Activated CD4-positive, alpha-beta T cell treated with anti-CD3 and anti-CD28 coated beads, Interleukin-2, amount 10 ng/mL, durations not matched to agents 7 days and 5 days (primary cell): Measurements from ENCODE around the gene PKP3. TPM values are rescaled to one million over a fixed set of nuclear protein-coding genes. Genes with fewer than 3 reads are reported as not detected.

Source experiments
- CTCF ChIA-PET: fragments of 350-600 bp; sonication (Branson Sonifier 250); formaldehyde crosslinking; loops from one replicate; lab custom pipeline; 2021; ENCODE audit warnings: antibody characterized with exemption; lab: Charles Lee
- POLR2A ChIA-PET: fragments of 350-600 bp; sonication (Branson Sonifier 250); formaldehyde crosslinking; loops from one replicate; lab custom pipeline; 2021; ENCODE audit warnings: antibody characterized with exemption; lab: Charles Lee
- DNase-seq: peaks from one replicate; pipeline ENCODE4 v3.0.0-alpha.2; 2020
- H3K27ac Mint-ChIP-seq: one replicate; pipeline ENCODE4 v1.8.0; 2021; ENCODE audit warnings: mild to moderate bottlenecking, moderate library complexity, mixed read lengths
- H3K27me3 Mint-ChIP-seq: one replicate; pipeline ENCODE4 v1.8.0; 2021; ENCODE audit warnings: mixed read lengths
- H3K36me3 Mint-ChIP-seq: one replicate; pipeline ENCODE4 v1.8.0; 2021; ENCODE audit warnings: low read depth, mixed read lengths
- H3K4me1 Mint-ChIP-seq: one replicate; pipeline ENCODE4 v1.8.0; 2021; ENCODE audit warnings: mixed read lengths
- H3K4me3 Mint-ChIP-seq: one replicate; pipeline ENCODE4 v1.8.0; 2021; ENCODE audit warnings: mild to moderate bottlenecking, moderate library complexity, mixed read lengths
- H3K9me3 Mint-ChIP-seq: one replicate; pipeline ENCODE4 v1.8.0; 2021; ENCODE audit warnings: mixed read lengths
- total RNA-seq, 2 experiments: library from RNA; stranded (reverse); gene quantifications; one replicate each; pipeline ENCODE4 v1.2.3, GENCODE V29; 2021

Gene PKP3
- total RNA-seq, 2 experiments from 2014 or later: not detected

DNA sequence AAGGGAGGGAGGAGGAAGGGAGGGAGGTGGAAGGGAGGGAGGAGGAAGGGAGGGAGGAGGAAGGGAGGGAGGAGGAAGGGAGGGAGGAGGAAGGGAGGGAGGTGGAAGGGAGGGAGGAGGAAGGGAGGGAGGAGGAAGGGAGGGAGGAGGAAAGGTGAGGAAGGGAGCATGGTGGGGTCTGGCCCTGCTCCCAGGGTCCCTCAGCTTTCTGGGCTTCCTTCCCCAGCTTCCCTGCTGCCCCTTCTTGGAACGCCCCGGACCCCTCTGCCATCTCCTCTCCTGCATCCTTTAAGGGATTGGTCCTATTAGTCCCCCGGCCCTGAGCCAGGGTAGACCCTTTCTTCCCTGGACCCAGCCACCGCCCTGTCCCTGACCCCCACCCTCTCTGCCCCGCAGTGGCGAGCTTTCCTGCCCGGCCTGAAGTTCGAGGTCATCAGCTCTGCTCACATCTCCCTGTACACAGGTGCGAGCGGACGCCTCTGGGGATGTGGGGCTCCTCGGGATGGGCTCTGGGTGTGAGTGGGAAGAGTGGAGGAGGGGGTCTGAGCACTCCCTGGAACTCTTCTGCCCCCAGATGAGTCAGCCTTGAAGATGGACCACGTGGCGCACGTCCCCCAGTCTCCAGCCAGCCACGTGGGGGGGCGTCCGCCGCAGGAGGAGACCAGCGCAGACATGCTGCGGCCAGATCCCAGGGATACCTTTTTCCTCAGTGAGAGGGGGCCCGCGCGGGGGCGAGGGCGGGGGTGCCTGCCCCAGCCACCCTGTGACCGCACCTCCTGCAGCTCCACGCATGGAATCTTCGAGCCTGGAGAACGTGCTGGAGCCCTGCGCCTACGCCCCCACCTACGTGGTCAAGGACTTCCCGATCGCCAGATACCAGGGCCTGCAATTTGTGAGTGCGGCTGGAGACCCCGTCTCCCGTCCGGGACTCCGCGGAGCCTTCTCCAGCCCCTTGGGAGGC is 18.7 kb upstream of the PKP3 start:
- ChIA-PET CTCF (interaction anchor here (0.6 kb wide), 1 partner anchor 22 kb away, joined by 3 read pairs; no protein-coding TSS in a partner anchor), POLR2A (no interaction called here)
- Mint-ChIP-seq H3K36me3 (peaks cover 5% of the 10 kb centered on the region), H3K4me3 (no peak overlapping the region), H3K9me3 (no peaks in the 10 kb centered on the region), H3K4me1 (peaks cover 3% of the 10 kb centered on the region), H3K27me3 (peaks cover 10% of the 10 kb centered on the region), H3K27ac (no peak overlapping the region)
- no peak for DNase-seq

GRCh38 chr11:376531-377173 is 17.4 kb upstream of the PKP3 start:
- no peak for DNase-seq
- ChIA-PET CTCF (interaction anchor here (1.2 kb wide), 1 partner anchor 20 kb away, joined by 3 read pairs; no protein-coding TSS in a partner anchor), POLR2A (interaction anchor here (0.6 kb wide), 1 partner anchor 168 kb away, joined by 3 read pairs; no protein-coding TSS in a partner anchor)
- H3K4me3 Mint-ChIP-seq: no peak overlapping the region
- no peaks in the 10 kb centered on the region for H3K27me3 Mint-ChIP-seq
- H3K36me3 Mint-ChIP-seq: peaks cover 5% of the 10 kb centered on the region
- H3K27ac Mint-ChIP-seq: no peak overlapping the region
- H3K4me1 Mint-ChIP-seq: no peaks in the 10 kb centered on the region
- no peaks in the 10 kb centered on the region for H3K9me3 Mint-ChIP-seq

DNA sequence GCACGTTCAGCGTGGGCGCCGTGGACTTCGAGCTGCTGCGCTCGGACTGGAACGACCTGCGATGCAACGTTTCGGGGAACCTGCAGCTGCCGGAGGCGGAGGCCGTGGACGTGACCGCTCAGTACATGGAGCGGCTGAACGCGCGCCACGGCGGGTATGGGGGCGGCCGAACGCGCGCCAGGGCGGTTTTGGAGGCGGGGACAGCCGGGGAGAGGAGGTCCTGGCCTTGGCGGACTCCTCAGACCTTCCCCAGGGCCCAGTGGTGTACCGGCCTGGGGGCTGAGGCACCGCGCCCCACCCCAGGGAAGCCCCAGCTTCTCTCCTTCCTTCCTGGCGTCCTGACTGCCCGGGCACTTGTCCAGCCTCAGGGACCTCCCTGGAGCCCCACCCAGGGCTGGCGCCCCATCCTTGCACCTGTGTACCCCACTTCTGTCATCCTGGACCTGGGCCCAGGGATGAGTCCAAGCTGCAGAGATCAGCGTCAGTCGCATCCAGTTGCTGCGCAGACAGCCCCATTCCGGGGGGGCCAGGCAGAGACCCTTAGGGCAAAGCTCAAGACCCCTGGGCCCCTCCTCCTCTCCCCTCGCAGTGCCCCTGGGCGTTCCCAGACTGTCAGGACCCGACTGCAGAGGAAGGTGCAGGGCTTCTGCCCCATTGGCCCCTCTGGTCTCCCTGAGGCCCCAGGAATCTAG is 16.7 kb upstream of the PKP3 start:
- H3K9me3 Mint-ChIP-seq: no peaks in the 10 kb centered on the region
- peaks cover 3% of the 10 kb centered on the region for H3K4me1 Mint-ChIP-seq
- ChIA-PET CTCF (interaction anchor here (1.2 kb wide), 1 partner anchor 19 kb away, joined by 3 read pairs; no protein-coding TSS in a partner anchor), POLR2A (no interaction called here)
- H3K27ac Mint-ChIP-seq: no peak overlapping the region
- DNase-seq: no peak
- H3K36me3 Mint-ChIP-seq: peaks cover 5% of the 10 kb centered on the region
- no peak overlapping the region for H3K4me3 Mint-ChIP-seq
- H3K27me3 Mint-ChIP-seq: peaks cover 4% of the 10 kb centered on the region

DNA sequence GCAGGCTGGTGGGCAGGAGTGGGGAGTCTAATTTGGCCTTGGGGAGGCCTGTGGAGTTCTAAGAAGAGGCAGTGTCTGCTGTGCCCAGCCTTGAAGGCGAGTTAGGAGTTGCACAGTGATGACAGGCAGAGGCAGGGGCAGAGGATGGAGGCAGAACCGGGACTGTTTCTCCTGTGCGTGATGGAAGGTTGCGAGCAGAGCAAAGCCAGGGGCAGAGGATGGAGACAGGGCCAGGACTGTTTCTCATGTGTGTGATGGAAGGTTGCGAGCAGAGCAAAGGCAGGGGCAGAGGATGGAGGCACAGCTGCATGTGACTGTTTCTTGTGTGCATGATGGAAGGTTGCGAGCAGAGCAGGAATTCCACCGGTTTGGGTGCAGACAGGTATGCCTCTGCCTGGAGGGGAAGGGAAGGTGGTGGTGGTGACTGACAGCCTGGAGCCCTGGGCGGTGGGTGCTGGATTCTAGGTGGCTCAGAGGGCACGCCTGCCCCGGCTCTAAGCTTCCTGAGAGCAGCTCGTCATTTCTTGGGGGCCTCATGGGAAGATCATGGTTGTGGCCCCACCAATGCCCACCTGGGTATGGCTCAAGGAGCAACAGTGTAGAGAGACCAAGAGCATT is 16.0 kb upstream of the PKP3 start:
- ChIA-PET CTCF (interaction anchor here (1.2 kb wide), 1 partner anchor 19 kb away, joined by 3 read pairs; no protein-coding TSS in a partner anchor), POLR2A (no interaction called here)
- no peak for DNase-seq
- H3K4me1 Mint-ChIP-seq: peaks cover 3% of the 10 kb centered on the region
- H3K27ac Mint-ChIP-seq: no peak overlapping the region
- peaks cover 5% of the 10 kb centered on the region for H3K36me3 Mint-ChIP-seq
- H3K27me3 Mint-ChIP-seq: peaks cover 5% of the 10 kb centered on the region
- H3K9me3 Mint-ChIP-seq: no peaks in the 10 kb centered on the region
- H3K4me3 Mint-ChIP-seq: no peak overlapping the region

- DNase-seq: no peak
- peaks cover 7% of the 10 kb centered on the region for H3K27me3 Mint-ChIP-seq
- peaks cover 3% of the 10 kb centered on the region for H3K4me1 Mint-ChIP-seq
- H3K36me3 Mint-ChIP-seq: no peaks in the 10 kb centered on the region
- POLR2A ChIA-PET: no interaction called here
- H3K27ac Mint-ChIP-seq: no peak overlapping the region
- CTCF ChIA-PET: no interaction called here
- H3K9me3 Mint-ChIP-seq: no peaks in the 10 kb centered on the region
- no peak overlapping the region for H3K4me3 Mint-ChIP-seq
Observed at GRCh38 chr11:379205-380094, 14.6 kb upstream of the PKP3 start.

- CTCF ChIA-PET: no interaction called here
- H3K4me3 Mint-ChIP-seq: no peak overlapping the region
- H3K27me3 Mint-ChIP-seq: peaks cover 7% of the 10 kb centered on the region
- no peaks in the 10 kb centered on the region for H3K9me3 Mint-ChIP-seq
- no peak overlapping the region for H3K27ac Mint-ChIP-seq
- H3K4me1 Mint-ChIP-seq: peaks cover 3% of the 10 kb centered on the region
- POLR2A ChIA-PET: no interaction called here
- DNase-seq: no peak
- H3K36me3 Mint-ChIP-seq: no peaks in the 10 kb centered on the region
Observed at GRCh38 chr11:380095-380480, 13.9 kb upstream of the PKP3 start.

GRCh38 chr11:380491-380890 is 13.5 kb upstream of the PKP3 start:
- Mint-ChIP-seq H3K9me3 (no peaks in the 10 kb centered on the region), H3K4me1 (peaks cover 3% of the 10 kb centered on the region), H3K36me3 (no peaks in the 10 kb centered on the region), H3K27ac (no peak overlapping the region), H3K4me3 (no peak overlapping the region), H3K27me3 (peaks cover 7% of the 10 kb centered on the region)
- no peak for DNase-seq
- ChIA-PET CTCF (no interaction called here), POLR2A (no interaction called here)

DNA sequence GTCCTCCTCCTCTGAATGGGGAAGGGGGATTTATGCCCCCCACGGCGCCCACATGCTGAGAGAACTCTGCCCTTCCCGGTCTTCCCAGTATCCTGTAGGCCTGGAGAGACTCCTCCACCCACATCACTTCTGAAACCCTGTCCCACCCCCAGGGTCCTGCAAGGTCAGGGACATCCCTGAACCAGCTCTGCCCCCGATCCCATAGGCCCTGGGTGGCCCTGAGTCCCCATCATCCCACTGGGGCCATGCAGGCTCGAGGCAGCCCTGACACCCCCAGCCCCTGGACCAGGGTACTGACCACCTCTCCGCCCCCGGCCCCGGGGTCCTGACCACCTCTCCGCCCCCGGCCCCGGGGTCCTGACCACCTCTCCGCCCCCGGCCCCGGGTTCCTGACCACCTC is 13.0 kb upstream of the PKP3 start:
- Mint-ChIP-seq H3K27me3 (peaks cover 7% of the 10 kb centered on the region), H3K27ac (no peak overlapping the region), H3K4me3 (no peak overlapping the region), H3K36me3 (no peaks in the 10 kb centered on the region), H3K4me1 (peaks cover 3% of the 10 kb centered on the region), H3K9me3 (no peaks in the 10 kb centered on the region)
- ChIA-PET POLR2A (no interaction called here), CTCF (interaction anchor here (1.2 kb wide), 1 partner anchor 16 kb away, joined by 3 read pairs; no protein-coding TSS in a partner anchor)
- DNase-seq: no peak

DNA sequence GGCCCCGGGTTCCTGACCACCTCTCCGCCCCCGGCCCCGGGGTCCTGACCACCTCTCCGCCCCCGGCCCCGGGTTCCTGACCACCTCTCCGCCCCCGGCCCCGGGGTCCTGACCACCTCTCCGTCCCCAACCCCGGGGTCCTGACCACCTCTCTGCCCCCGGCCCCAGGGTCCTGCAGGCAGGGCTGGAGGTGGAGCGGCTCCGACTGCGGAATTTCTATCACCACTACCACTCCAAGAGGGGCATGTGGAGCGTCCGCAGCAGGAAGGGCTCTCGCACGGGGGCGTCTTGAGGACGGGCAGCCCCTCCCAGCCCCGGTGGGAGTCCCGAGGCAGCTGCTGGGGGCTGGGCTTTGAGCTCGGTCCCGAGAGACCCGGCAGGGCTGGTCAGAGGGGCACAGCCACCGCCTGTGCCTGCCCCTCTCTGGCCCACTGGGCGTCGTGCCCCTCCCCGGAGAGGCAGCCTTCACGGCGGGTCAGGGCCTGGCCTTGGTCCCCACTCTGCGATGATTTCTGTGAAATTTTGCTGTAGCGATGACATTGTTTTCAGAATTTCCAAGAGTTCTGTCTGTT is 12.4 kb upstream of the PKP3 start:
- POLR2A ChIA-PET: no interaction called here
- Mint-ChIP-seq H3K27me3 (peaks cover 7% of the 10 kb centered on the region), H3K4me1 (peaks cover 3% of the 10 kb centered on the region), H3K4me3 (no peak overlapping the region), H3K9me3 (no peaks in the 10 kb centered on the region), H3K27ac (no peak overlapping the region), H3K36me3 (no peaks in the 10 kb centered on the region)
- no peak for DNase-seq
- CTCF ChIA-PET: interaction anchor here (1.2 kb wide), 1 partner anchor 15 kb away, joined by 3 read pairs; no protein-coding TSS in a partner anchor

GRCh38 chr11:382081-382629 is 11.9 kb upstream of the PKP3 start:
- POLR2A ChIA-PET: no interaction called here
- Mint-ChIP-seq H3K36me3 (no peaks in the 10 kb centered on the region), H3K27ac (no peak overlapping the region), H3K4me3 (no peak overlapping the region), H3K27me3 (peaks cover 7% of the 10 kb centered on the region), H3K4me1 (peaks cover 3% of the 10 kb centered on the region), H3K9me3 (peaks cover 1% of the 10 kb centered on the region)
- DNase-seq: no peak
- CTCF ChIA-PET: interaction anchor here (1.2 kb wide), 1 partner anchor 14 kb away, joined by 3 read pairs; no protein-coding TSS in a partner anchor

GRCh38 chr11:383431-383830 is 10.6 kb upstream of the PKP3 start:
- POLR2A ChIA-PET: no interaction called here
- no peak for DNase-seq
- H3K4me3 Mint-ChIP-seq: no peak overlapping the region

More at GRCh38 chr11:383431-383830, 10.6 kb upstream of the PKP3 start:
- H3K9me3 Mint-ChIP-seq: peaks cover 3% of the 10 kb centered on the region
- no peaks in the 10 kb centered on the region for H3K36me3 Mint-ChIP-seq
- H3K4me1 Mint-ChIP-seq: peaks cover 3% of the 10 kb centered on the region
- CTCF ChIA-PET: interaction anchor here (0.9 to 1.0 kb wide), 2 partner anchors 14 to 17 kb away, joined by 3 read pairs; no protein-coding TSS in a partner anchor
- H3K27me3 Mint-ChIP-seq: peaks cover 13% of the 10 kb centered on the region
- H3K27ac Mint-ChIP-seq: no peak overlapping the region
